Activated CD8-positive, alpha-beta T cell treated with anti-CD3 and anti-CD28 coated beads for 36 hours (primary cell): Measurements from ENCODE around the gene DDAH2. TPM values are rescaled to one million over a fixed set of nuclear protein-coding genes. Genes with fewer than 3 reads are reported as not detected.

Experiments used
- ATAC-seq: fragments of 200-7000 bp; cut with Tn5 transposase; one replicate; pipeline ENCODE4 v1.10.0; 2021; ENCODE audit warnings: mild to moderate bottlenecking, moderate library complexity
- CTCF ChIA-PET: fragments of 350-600 bp; sonication (Branson Sonifier 250); formaldehyde crosslinking; loops from one replicate; lab custom pipeline; 2021; ENCODE audit warnings: antibody characterized with exemption; lab: Charles Lee
- POLR2A ChIA-PET: fragments of 350-600 bp; sonication (Branson Sonifier 250); formaldehyde crosslinking; loops from one replicate; lab custom pipeline; 2021; ENCODE audit warnings: antibody characterized with exemption; lab: Charles Lee
- DNase-seq: peaks from one replicate; pipeline ENCODE4 v3.0.0-alpha.2; 2020
- H3K27ac Mint-ChIP-seq: one replicate; pipeline ENCODE4 v1.8.0; 2021; ENCODE audit warnings: mild to moderate bottlenecking, mixed read lengths
- H3K27me3 Mint-ChIP-seq: one replicate; pipeline ENCODE4 v1.8.0; 2021; ENCODE audit warnings: mixed read lengths
- H3K36me3 Mint-ChIP-seq: one replicate; pipeline ENCODE4 v1.8.0; 2021; ENCODE audit warnings: low read depth, mixed read lengths
- H3K4me1 Mint-ChIP-seq: one replicate; pipeline ENCODE4 v1.8.0; 2021; ENCODE audit warnings: low read depth, mixed read lengths
- H3K4me3 Mint-ChIP-seq: one replicate; pipeline ENCODE4 v1.8.0; 2021; ENCODE audit warnings: mild to moderate bottlenecking, moderate library complexity, mixed read lengths
- H3K9me3 Mint-ChIP-seq: one replicate; pipeline ENCODE4 v1.8.0; 2021; ENCODE audit warnings: mixed read lengths
- intact Hi-C: fragments of 100-400 bp; cut with micrococcal nuclease; formaldehyde crosslinking; loops from one replicate; pipeline ENCODE4 v1.10.0; 2022
- microRNA-seq: library from miRNA; unstranded; fragments of <30 nt; microRNA quantifications from one replicate; pipeline ENCODE4 v1.2.0, GENCODE V29; 2022; ENCODE audit warnings: borderline microRNAs expressed, borderline replicate concordance
- total RNA-seq, 2 experiments: library from RNA; stranded (reverse); gene quantifications; one replicate each; pipeline ENCODE4 v1.2.3, GENCODE V29; 2021
- TF ChIP-seq, protein P1 (sequence below): fragments of 200-600 bp; IDR thresholded peaks from one replicate; pipeline ENCODE4 v1.8.0; 2022; ENCODE audit warnings: antibody characterized with exemption, mild to moderate bottlenecking

DDAH2 gene
- total RNA-seq, 2 experiments from 2014 or later, result 6.3 to 6.9 TPM

DNA sequence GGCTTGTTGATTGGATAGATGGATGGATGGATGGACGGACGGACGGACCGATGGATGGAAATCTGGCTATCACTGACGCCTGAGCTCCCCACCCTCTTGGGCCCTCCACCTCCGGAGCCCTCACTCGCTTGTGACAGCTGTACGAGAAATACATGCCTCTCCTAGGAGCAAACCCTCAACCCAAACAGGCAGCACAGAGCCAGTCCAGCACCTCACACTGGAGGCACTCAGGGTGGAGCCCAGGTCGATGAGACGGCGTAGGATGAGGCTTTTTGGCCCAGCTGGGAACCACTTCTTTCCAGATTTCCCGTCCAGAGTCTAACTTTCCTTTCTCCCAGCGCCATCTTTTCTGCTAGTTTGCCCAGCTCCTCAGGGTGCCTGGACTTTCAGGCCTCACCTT, 45.5 kb downstream of the DDAH2 start:
- TF ChIP-seq, protein P1, sequence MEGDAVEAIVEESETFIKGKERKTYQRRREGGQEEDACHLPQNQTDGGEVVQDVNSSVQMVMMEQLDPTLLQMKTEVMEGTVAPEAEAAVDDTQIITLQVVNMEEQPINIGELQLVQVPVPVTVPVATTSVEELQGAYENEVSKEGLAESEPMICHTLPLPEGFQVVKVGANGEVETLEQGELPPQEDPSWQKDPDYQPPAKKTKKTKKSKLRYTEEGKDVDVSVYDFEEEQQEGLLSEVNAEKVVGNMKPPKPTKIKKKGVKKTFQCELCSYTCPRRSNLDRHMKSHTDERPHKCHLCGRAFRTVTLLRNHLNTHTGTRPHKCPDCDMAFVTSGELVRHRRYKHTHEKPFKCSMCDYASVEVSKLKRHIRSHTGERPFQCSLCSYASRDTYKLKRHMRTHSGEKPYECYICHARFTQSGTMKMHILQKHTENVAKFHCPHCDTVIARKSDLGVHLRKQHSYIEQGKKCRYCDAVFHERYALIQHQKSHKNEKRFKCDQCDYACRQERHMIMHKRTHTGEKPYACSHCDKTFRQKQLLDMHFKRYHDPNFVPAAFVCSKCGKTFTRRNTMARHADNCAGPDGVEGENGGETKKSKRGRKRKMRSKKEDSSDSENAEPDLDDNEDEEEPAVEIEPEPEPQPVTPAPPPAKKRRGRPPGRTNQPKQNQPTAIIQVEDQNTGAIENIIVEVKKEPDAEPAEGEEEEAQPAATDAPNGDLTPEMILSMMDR, result no peak
- ATAC-seq, result no peak
- ChIA-PET CTCF (interaction anchor here (1.6 to 1.9 kb wide), 2 partner anchors 86 to 187 kb away, joined by 3 to 5 read pairs; no protein-coding TSS in a partner anchor), POLR2A (interaction anchor here (1.7 kb wide), 1 partner anchor 123 kb away, joined by 3 read pairs; the partner anchor contains the start of gene LSM2)
- DNase-seq, result no peak
- no peaks in the 10 kb centered on the region for H3K27me3 Mint-ChIP-seq
- H3K4me3 Mint-ChIP-seq, result no peak overlapping the region
- intact Hi-C loops, result no loop called here
- H3K36me3 Mint-ChIP-seq, result peaks cover 8% of the 10 kb centered on the region
- no peak overlapping the region for H3K27ac Mint-ChIP-seq
- peaks cover 11% of the 10 kb centered on the region for H3K4me1 Mint-ChIP-seq
- H3K9me3 Mint-ChIP-seq, result no peaks in the 10 kb centered on the region

DNA sequence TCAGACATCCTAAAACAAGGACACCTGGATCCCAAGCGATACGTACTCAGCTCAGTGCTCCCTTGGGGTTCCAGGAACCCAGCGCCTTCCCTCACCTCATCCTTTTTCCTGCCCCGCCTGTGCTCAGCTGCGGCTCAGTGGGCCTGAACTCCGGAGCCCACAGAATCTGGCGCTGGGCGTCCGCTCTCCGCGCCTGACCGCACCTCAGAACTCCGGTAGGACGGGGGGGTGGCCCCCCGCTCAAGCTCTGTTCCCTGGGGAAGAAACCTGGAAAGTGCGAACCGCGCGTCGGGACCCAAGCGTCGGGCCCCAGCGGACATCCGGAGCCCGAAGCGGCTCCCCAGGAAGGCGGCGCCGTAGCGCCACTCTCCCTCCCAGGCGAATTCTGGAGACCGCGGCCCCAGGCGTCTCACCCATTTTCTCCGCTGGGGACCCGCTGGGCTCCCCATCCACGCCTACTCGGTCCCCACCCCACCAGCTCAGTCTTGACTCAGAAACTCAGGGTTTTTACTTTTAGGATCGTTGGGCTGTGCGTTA, 47.9 kb downstream of the DDAH2 start:
- TF ChIP-seq, protein P1, result no peak
- H3K27ac Mint-ChIP-seq, result peak overlapping the region; percentile 47
- ChIA-PET CTCF (interaction anchor here (0.8 to 2.0 kb wide), 11 partner anchors 10 to 208 kb away, joined by 3 to 9 read pairs (median 5); partner anchors contain the start of genes LSM2, LY6G5B and MSH5), POLR2A (interaction anchor here (0.9 to 1.7 kb wide), 3 partner anchors 11 to 24 kb away, joined by 3 to 5 read pairs (median 3); partner anchors contain the start of genes ABHD16A and LY6G5B)
- H3K36me3 Mint-ChIP-seq, result peaks cover 4% of the 10 kb centered on the region
- peak overlapping the region; percentile 65 for H3K4me3 Mint-ChIP-seq
- intact Hi-C loops, result no loop called here
- peak; percentile 61 for DNase-seq
- peaks cover 11% of the 10 kb centered on the region for H3K4me1 Mint-ChIP-seq
- H3K9me3 Mint-ChIP-seq, result no peaks in the 10 kb centered on the region
- no peaks in the 10 kb centered on the region for H3K27me3 Mint-ChIP-seq
- ATAC-seq, result peak; percentile 62

DNA sequence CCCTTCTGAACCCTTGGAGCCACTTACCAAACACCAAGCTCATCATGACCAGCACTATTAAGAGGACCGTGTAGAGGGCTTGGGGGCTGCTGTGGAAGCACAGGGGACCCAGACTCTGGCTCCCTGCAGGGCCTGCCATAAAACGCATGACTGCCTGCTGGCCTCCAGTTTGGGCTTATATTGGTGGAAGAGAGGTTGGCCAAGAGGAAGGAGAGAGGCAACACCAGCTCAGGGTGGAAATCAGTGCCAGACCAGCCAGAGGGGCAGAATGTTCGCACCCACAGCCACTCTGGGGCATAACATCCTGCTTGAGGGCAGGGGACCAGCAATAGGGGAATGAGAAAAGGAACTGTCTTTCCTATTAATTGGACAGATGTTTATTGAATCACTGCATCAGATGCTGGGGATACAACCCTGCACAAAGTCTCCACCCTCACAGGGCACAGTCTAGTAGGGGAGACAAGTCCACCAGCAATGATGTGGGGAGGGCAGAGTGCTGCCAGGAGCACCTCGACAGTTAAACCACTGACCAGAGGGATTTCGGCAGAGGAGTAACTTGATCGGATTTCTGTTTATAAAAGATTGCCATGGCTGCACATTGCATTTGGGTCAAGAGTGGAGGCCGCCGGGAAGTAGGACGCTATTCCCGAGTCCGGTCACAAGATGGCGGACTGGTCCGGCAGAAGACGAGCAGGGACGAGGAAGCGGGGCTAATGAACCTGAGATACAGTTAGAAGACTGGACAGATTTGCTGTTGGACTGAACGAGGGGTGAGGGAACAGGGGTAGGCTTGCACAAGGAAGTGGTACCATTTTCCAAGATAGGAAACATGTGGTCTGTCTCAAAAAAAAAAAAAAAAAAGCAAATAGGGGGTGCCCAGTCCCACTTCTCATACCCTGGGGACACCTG, 48.6 kb downstream of the DDAH2 start, which contains the start of gene LY6G5C:
LY6G5C (minus strand) TSS at position 842 of the 909 bp plus-strand sequence; CDS start at position 148, 694 bp downstream.
- H3K27ac Mint-ChIP-seq, result peak within 1 kb of the TSS; percentile 49
- ChIA-PET CTCF (interaction anchor here (0.6 to 2.0 kb wide), 17 partner anchors 9 to 209 kb away, joined by 3 to 9 read pairs (median 4); partner anchors contain the start of genes LSM2, LY6G5B and MSH5), POLR2A (interaction anchor here (0.9 to 1.7 kb wide), 3 partner anchors 11 to 23 kb away, joined by 3 to 5 read pairs (median 3); partner anchors contain the start of genes ABHD16A and LY6G5B)
- peaks cover 11% of the 10 kb centered on the region for H3K4me1 Mint-ChIP-seq
- peaks cover 1% of the 10 kb centered on the region for H3K36me3 Mint-ChIP-seq
- ATAC-seq (peak; percentile 85), DNase-seq (peak; percentile 73)
- no peaks in the 10 kb centered on the region for H3K9me3 Mint-ChIP-seq
- TF ChIP-seq, protein P1, result peak; percentile 53
- no peaks in the 10 kb centered on the region for H3K27me3 Mint-ChIP-seq
- peak within 1 kb of the TSS; percentile 65 for H3K4me3 Mint-ChIP-seq
- intact Hi-C loops, result no loop called here

DNA sequence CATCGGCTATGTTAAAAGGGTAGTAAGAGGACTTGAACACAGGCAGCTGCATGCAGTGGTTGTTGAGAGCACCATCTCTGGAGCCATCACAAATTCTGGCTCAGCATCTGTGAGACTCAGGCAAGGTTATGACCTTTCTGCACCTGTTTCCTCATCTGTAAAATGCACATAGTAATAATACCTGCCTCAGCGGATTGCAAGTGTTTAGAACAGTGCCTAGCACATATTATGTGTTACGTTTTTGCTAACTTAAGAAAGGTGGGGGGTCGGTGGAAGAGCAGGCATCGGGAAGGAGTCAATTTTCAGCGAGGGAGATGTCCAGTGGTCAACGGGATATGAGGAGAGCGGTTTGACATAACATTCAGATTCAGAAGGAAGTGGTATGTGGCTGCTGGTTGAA, 51.1 kb downstream of the DDAH2 start:
- H3K4me3 Mint-ChIP-seq, result no peak overlapping the region
- no peaks in the 10 kb centered on the region for H3K27me3 Mint-ChIP-seq
- POLR2A ChIA-PET, result interaction anchor here (0.5 to 1.4 kb wide), 4 partner anchors 11 to 21 kb away, joined by 3 to 4 read pairs (median 4); partner anchors contain the start of gene GPANK1
- peaks cover 8% of the 10 kb centered on the region for H3K36me3 Mint-ChIP-seq
- ATAC-seq, result no peak
- CTCF ChIA-PET, result interaction anchor here (1.1 to 1.9 kb wide), 2 partner anchors 13 to 212 kb away, joined by 3 to 6 read pairs; no protein-coding TSS in a partner anchor
- peaks cover 11% of the 10 kb centered on the region for H3K4me1 Mint-ChIP-seq
- DNase-seq, result no peak
- intact Hi-C loops, result no loop called here
- H3K27ac Mint-ChIP-seq, result no peak overlapping the region
- TF ChIP-seq, protein P1, result no peak
- no peaks in the 10 kb centered on the region for H3K9me3 Mint-ChIP-seq

Small RNAs within 50 kb of the gene (microRNA-seq; reads per million reads assigned to microRNA genes)
- not detected for gene MIR4646

Other genes with a start within 250 kb of the DDAH2 start
- 10 to 100 TPM; 17.0 to 17.7 TPM for gene MICB, start 231.2 kb downstream of the DDAH2 start, total RNA-seq
- not detected for gene MCCD1, start 200.3 kb downstream of the DDAH2 start, total RNA-seq
- 100 to 1,000 TPM; 568 to 572 TPM for gene DDX39B, start 187.3 kb downstream of the DDAH2 start, total RNA-seq
- 1 to 10 TPM in 1 of 2 experiments, under 1 TPM in 1; 0.86 to 1.1 TPM for gene ATP6V1G2, start 182.7 kb downstream of the DDAH2 start, total RNA-seq
- 10 to 100 TPM; 11.3 to 13.0 TPM for gene NFKBIL1, start 181.7 kb downstream of the DDAH2 start, total RNA-seq
- 100 to 1,000 TPM; 713 to 724 TPM for gene LTA, start 157.0 kb downstream of the DDAH2 start, total RNA-seq
- gene TNF, start 153.7 kb downstream of the DDAH2 start, total RNA-seq, result 10 to 100 TPM; 89.2 to 92.5 TPM
- gene LTB, start 146.9 kb downstream of the DDAH2 start, total RNA-seq, result 100 to 1,000 TPM; 368 to 375 TPM
- 10 to 100 TPM; 40.4 to 43.6 TPM for gene LST1, start 143.0 kb downstream of the DDAH2 start, total RNA-seq
- gene NCR3, start 136.3 kb downstream of the DDAH2 start, total RNA-seq, result 10 to 100 TPM; 60.1 to 60.3 TPM
- gene AIF1, start 114.1 kb downstream of the DDAH2 start, total RNA-seq, result 100 to 1,000 TPM; 240 to 253 TPM
- 100 to 1,000 TPM; 257 to 262 TPM for gene PRRC2A, start 108.6 kb downstream of the DDAH2 start, total RNA-seq
- 100 to 1,000 TPM; 303 to 318 TPM for gene BAG6, start 76.6 kb downstream of the DDAH2 start, total RNA-seq
- 1 to 10 TPM; 4.4 to 4.9 TPM for gene APOM, start 73.4 kb downstream of the DDAH2 start, total RNA-seq
- 10 to 100 TPM; 11.4 to 11.7 TPM for gene C6orf47, start 68.5 kb downstream of the DDAH2 start, total RNA-seq
- 10 to 100 TPM; 29.4 to 30.9 TPM for gene GPANK1, start 64.3 kb downstream of the DDAH2 start, total RNA-seq
- 100 to 1,000 TPM; 241 to 247 TPM for gene CSNK2B, start 63.2 kb downstream of the DDAH2 start, total RNA-seq
- gene LY6G5B, start 59.3 kb downstream of the DDAH2 start, total RNA-seq, result 10 to 100 TPM; 14.7 to 16.1 TPM
- gene LY6G5C, start 48.2 kb downstream of the DDAH2 start, total RNA-seq, result 1 to 10 TPM; 1.6 to 2.3 TPM
- gene ABHD16A, start 26.0 kb downstream of the DDAH2 start, total RNA-seq, result 10 to 100 TPM; 23.7 to 24.3 TPM
- not detected for gene LY6G6F, start 22.4 kb downstream of the DDAH2 start, total RNA-seq
- gene LY6G6D, start 14.0 kb downstream of the DDAH2 start, total RNA-seq, result not detected
- not detected for gene LY6G6C, start 7.6 kb downstream of the DDAH2 start, total RNA-seq
- gene MPIG6B, start 5.9 kb downstream of the DDAH2 start, total RNA-seq, result under 1 TPM; 0.65 to 0.81 TPM
- gene CLIC1, start 7.2 kb upstream of the DDAH2 start, total RNA-seq, result 100 to 1,000 TPM; 334 to 346 TPM
- gene MSH5, start 10.7 kb upstream of the DDAH2 start, total RNA-seq, result 100 to 1,000 TPM in 1 of 2 experiments, 10 to 100 TPM in 1; 96.9 to 105 TPM
- gene SAPCD1, start 33.4 kb upstream of the DDAH2 start, total RNA-seq, result 10 to 100 TPM; 13.6 to 18.7 TPM
- 1 to 10 TPM; 1.6 TPM for gene VWA7, start 48.0 kb upstream of the DDAH2 start, total RNA-seq
- gene VARS1, start 66.5 kb upstream of the DDAH2 start, total RNA-seq, result 100 to 1,000 TPM; 150 to 153 TPM
- gene LSM2, start 77.7 kb upstream of the DDAH2 start, total RNA-seq, result 100 to 1,000 TPM; 117 to 120 TPM
- gene HSPA1L, start 86.0 kb upstream of the DDAH2 start, total RNA-seq, result 1 to 10 TPM; 1.7 to 2.0 TPM
- gene HSPA1A, start 86.2 kb upstream of the DDAH2 start, total RNA-seq, result 10 to 100 TPM; 36.6 to 37.8 TPM
- 10 to 100 TPM; 50.4 to 50.8 TPM for gene HSPA1B, start 98.4 kb upstream of the DDAH2 start, total RNA-seq
- gene NEU1, start 133.5 kb upstream of the DDAH2 start, total RNA-seq, result 1 to 10 TPM; 8.7 to 9.8 TPM
- not detected for gene SLC44A4, start 149.7 kb upstream of the DDAH2 start, total RNA-seq
- 10 to 100 TPM; 55.4 to 56.8 TPM for gene EHMT2, start 168.4 kb upstream of the DDAH2 start, total RNA-seq
- gene ZBTB12, start 172.8 kb upstream of the DDAH2 start, total RNA-seq, result 1 to 10 TPM; 1.8 to 2.1 TPM
- gene C2, start 198.4 kb upstream of the DDAH2 start, total RNA-seq, result 1 to 10 TPM in 1 of 2 experiments, under 1 TPM in 1; 0.99 to 1.4 TPM
- gene CFB, start 216.8 kb upstream of the DDAH2 start, total RNA-seq, result under 1 TPM; 0.43 to 0.45 TPM
- gene NELFE, start 229.7 kb upstream of the DDAH2 start, total RNA-seq, result 10 to 100 TPM; 60.5 to 61.0 TPM
- gene SKIC2, start 229.9 kb upstream of the DDAH2 start, total RNA-seq, result 10 to 100 TPM; 76.5 to 77.3 TPM
- gene DXO, start 242.8 kb upstream of the DDAH2 start, total RNA-seq, result 10 to 100 TPM; 13.0 to 13.1 TPM